ENCODE data around the gene PPFIBP2. TPM values are rescaled to one million over a fixed set of nuclear protein-coding genes. Genes with fewer than 3 reads are reported as not detected.

The PPFIBP2 gene
- total RNA-seq, 1 donor from 2014 or later, result 24.1 TPM

DNA sequence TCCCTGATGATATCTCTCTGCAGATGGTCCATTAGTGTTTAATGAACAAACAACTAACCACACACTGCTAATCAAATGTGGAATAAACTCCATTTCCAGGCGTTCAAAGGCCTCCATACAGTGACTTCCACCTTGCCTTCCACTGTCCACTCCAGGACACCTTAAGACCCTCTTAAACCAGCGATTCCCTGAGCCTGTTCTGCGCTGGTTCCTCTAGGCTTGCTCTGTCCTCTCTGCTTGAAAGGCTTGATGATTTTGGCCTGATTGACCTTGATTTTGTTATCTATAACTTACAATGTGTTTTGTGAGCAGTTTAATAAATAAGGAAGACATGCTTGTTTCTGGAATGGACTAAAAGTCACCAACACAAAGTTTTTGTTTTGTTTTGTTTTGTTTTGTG, 180.4 kb downstream of the PPFIBP2 start:
- Histone ChIP-seq H3K9me3 (no peaks in the 10 kb centered on the region), H3K36me3 (no peaks in the 10 kb centered on the region), H3K4me1 (peaks cover 5% of the 10 kb centered on the region), H3K4me3 (peak overlapping the region; percentile 27), H3K27ac (no peak overlapping the region), H3K27me3 (ENCODE audit: low read depth) (peaks cover 13% of the 10 kb centered on the region)
- no peak for ATAC-seq
- TF ChIP-seq, protein P1, sequence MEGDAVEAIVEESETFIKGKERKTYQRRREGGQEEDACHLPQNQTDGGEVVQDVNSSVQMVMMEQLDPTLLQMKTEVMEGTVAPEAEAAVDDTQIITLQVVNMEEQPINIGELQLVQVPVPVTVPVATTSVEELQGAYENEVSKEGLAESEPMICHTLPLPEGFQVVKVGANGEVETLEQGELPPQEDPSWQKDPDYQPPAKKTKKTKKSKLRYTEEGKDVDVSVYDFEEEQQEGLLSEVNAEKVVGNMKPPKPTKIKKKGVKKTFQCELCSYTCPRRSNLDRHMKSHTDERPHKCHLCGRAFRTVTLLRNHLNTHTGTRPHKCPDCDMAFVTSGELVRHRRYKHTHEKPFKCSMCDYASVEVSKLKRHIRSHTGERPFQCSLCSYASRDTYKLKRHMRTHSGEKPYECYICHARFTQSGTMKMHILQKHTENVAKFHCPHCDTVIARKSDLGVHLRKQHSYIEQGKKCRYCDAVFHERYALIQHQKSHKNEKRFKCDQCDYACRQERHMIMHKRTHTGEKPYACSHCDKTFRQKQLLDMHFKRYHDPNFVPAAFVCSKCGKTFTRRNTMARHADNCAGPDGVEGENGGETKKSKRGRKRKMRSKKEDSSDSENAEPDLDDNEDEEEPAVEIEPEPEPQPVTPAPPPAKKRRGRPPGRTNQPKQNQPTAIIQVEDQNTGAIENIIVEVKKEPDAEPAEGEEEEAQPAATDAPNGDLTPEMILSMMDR (IDR thresholded peaks at IDR 0.05), result no peak
- intact Hi-C loops (cut with DNase I), result no loop called here
- no peak for DNase-seq

DNA sequence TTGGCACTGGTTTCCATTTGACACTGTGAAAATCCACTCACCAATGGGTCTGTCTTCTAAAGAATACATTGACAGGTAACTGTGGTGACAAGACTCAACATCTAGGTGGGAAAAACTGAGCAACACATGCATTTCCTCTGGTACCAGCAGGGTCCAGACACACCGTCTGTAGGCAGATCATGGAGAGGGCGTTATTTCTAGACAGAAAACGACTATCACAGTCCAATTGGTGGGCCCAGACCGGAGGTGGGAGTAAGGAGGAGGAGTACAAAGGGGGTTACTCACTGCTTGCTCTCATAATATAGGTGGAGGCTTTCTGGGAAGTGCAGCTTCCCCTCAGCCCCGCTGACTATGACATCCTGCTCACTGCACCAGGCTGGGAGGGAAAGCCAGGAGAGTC, 182.6 kb downstream of the PPFIBP2 start:
- intact Hi-C loops (cut with DNase I), result no loop called here
- Histone ChIP-seq H3K27ac (no peak overlapping the region), H3K27me3 (ENCODE audit: low read depth) (peaks cover 13% of the 10 kb centered on the region), H3K9me3 (no peaks in the 10 kb centered on the region), H3K4me3 (no peak overlapping the region), H3K4me1 (peaks cover 5% of the 10 kb centered on the region), H3K36me3 (no peaks in the 10 kb centered on the region)
- TF ChIP-seq, protein P1 (IDR thresholded peaks at IDR 0.05), result no peak
- DNase-seq (no peak), ATAC-seq (no peak)

Other genes starting within 250 kb of the PPFIBP2 start
- gene OLFML1, start 28.5 kb upstream of the PPFIBP2 start, total RNA-seq, result 23.2 TPM
- 16.0 TPM for gene CYB5R2, start 159.5 kb downstream of the PPFIBP2 start, total RNA-seq
- 7.4 TPM for gene OVCH2, start 192.5 kb downstream of the PPFIBP2 start, total RNA-seq